Loucy (cell line): ENCODE measurements around the gene LIPC.

Experiments
- EZH2phosphoT487 ChIP-seq: fragments of 200-600 bp; IDR thresholded peaks from 2 replicates; pipeline ENCODE4 v1.6.1; 2018; ENCODE audit warnings: antibody characterized with exemption, mild to moderate bottlenecking, moderate library complexity, borderline replicate concordance
- TF ChIP-seq, protein P1 (sequence below): fragments of 200-600 bp; sonication (generic); conservative IDR thresholded peaks from 2 replicates; pipeline ENCODE4 v1.5.1; 2014; ENCODE audit warnings: mild to moderate bottlenecking, antibody characterized with exemption, low read length

DNA sequence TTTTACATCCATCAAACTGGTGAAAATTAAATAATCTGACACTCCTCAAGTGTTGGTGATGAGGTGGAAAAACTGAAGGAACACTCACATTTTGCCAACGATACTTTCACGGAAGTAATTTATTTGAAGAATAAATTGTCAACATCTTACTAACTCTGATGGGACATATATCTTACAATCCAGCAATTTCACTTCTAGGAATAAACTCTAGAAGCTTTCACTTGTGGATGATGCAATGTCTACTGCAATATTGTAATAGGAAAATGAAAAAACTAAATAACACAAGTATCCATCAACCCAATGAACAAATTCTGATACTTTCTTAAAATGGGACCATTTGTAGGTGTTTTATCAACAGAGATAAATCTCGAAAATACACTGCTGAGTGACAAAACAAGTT lies 16.2 kb upstream of the LIPC start:
- TF ChIP-seq, protein P1, sequence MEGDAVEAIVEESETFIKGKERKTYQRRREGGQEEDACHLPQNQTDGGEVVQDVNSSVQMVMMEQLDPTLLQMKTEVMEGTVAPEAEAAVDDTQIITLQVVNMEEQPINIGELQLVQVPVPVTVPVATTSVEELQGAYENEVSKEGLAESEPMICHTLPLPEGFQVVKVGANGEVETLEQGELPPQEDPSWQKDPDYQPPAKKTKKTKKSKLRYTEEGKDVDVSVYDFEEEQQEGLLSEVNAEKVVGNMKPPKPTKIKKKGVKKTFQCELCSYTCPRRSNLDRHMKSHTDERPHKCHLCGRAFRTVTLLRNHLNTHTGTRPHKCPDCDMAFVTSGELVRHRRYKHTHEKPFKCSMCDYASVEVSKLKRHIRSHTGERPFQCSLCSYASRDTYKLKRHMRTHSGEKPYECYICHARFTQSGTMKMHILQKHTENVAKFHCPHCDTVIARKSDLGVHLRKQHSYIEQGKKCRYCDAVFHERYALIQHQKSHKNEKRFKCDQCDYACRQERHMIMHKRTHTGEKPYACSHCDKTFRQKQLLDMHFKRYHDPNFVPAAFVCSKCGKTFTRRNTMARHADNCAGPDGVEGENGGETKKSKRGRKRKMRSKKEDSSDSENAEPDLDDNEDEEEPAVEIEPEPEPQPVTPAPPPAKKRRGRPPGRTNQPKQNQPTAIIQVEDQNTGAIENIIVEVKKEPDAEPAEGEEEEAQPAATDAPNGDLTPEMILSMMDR, result no peak
- TF ChIP-seq EZH2phosphoT487, result no peak
